ENCODE results near the gene NOTO.

The NOTO gene

GRCh38 chr2:73253400-73253799, 51.0 kb downstream of the NOTO start:
- Histone ChIP-seq H3K4me1 (ENCODE audit: control insufficient read depth, insufficient read depth, low read length) (no peaks in the 10 kb centered on the region), H3K4me3 (ENCODE audit: low read depth, low read length) (no peak overlapping the region), H3K36me3 (ENCODE audit: control insufficient read depth in 2 of 2, insufficient read depth in 1 of 2, low read length in 2 of 2) (peaks cover 36 to 73% of the 10 kb centered on the region in 2 experiments), H3K9me3 (ENCODE audit: control insufficient read depth, insufficient read depth, low read depth, low read length) (no peaks in the 10 kb centered on the region), H3K27ac (ENCODE audit: extremely low read depth, low read depth, low read length) (no peak overlapping the region)
- TF ChIP-seq ZNF629 (tag by site-specific recombination; IDR thresholded peaks at IDR 0.05): peak; percentile 54
- peak; percentile 92 for TF ChIP-seq ATF2 (tag by site-specific recombination; IDR thresholded peaks at IDR 0.05; ENCODE audit: low read depth)
- TF ChIP-seq ZNF777 (tag by site-specific recombination; IDR thresholded peaks at IDR 0.05; ENCODE audit: borderline replicate concordance): no peak
- CTCF ChIA-PET: interaction anchor here (0.6 kb wide), 1 partner anchor 1427 kb away, joined by 3 read pairs; no protein-coding TSS in a partner anchor
- POLR2A ChIA-PET: interaction anchor here (1.0 to 2.0 kb wide), 6 partner anchors 9 to 76 kb away, joined by 3 to 7 read pairs (median 4); partner anchors contain the start of gene PRADC1

GRCh38 chr2:73253901-73254300, 51.5 kb downstream of the NOTO start:
- TF ChIP-seq ZNF19 (tag by site-specific recombination; IDR thresholded peaks at IDR 0.05; ENCODE audit: low read depth) (no peak), ZSCAN18 (tag by site-specific recombination; IDR thresholded peaks at IDR 0.05) (no peak), ZFP37 (tag by site-specific recombination; IDR thresholded peaks at IDR 0.05) (no peak), ZNF513 (tag by site-specific recombination; IDR thresholded peaks at IDR 0.05) (no peak), ZNF266 (tag by site-specific recombination; IDR thresholded peaks at IDR 0.05; ENCODE audit: low read depth) (no peak), ZFP41 (tag by site-specific recombination; IDR thresholded peaks at IDR 0.05; ENCODE audit: borderline replicate concordance) (no peak), ZNF23 (tag by site-specific recombination; IDR thresholded peaks at IDR 0.05; ENCODE audit: borderline replicate concordance) (no peak), ZBTB7A (tag by site-specific recombination; IDR thresholded peaks at IDR 0.05; ENCODE audit: low read depth) (no peak), GLIS1 (tag by site-specific recombination; IDR thresholded peaks at IDR 0.05) (no peak)
- H3K27ac ChIP-seq (ENCODE audit: extremely low read depth, low read depth, low read length): no peak overlapping the region; the same call in 1 of the 2 replicates
- POLR2A ChIA-PET: interaction anchor here (1.1 to 2.0 kb wide), 4 partner anchors 9 to 20 kb away, joined by 3 to 7 read pairs (median 5); partner anchors contain the start of genes CCT7 and PRADC1
- no peaks in the 10 kb centered on the region for H3K9me3 ChIP-seq (ENCODE audit: control insufficient read depth, insufficient read depth, low read depth, low read length)
- H3K36me3 ChIP-seq (ENCODE audit: control insufficient read depth in 2 of 2, insufficient read depth in 1 of 2, low read length in 2 of 2): peaks cover 33 to 73% of the 10 kb centered on the region in 2 experiments
- H3K4me3 ChIP-seq (ENCODE audit: low read depth, low read length): no peak overlapping the region
- CTCF ChIA-PET: interaction anchor here (0.7 kb wide), 1 partner anchor 168 kb away, joined by 5 read pairs; no protein-coding TSS in a partner anchor
- no peaks in the 10 kb centered on the region for H3K4me1 ChIP-seq (ENCODE audit: control insufficient read depth, insufficient read depth, low read length)

GRCh38 chr2:73254343-73255006, 52.1 kb downstream of the NOTO start:
- TF ChIP-seq ZNF24 (tag by site-specific recombination; IDR thresholded peaks at IDR 0.05) (no peak), PBX3 (CRISPR knock-in tag; IDR thresholded peaks at IDR 0.05) (0 out of 2 replicates have a peak, but pooled peaks have one; percentile 23)
- Histone ChIP-seq H3K4me1 (ENCODE audit: control insufficient read depth, insufficient read depth, low read length) (no peaks in the 10 kb centered on the region), H3K4me3 (ENCODE audit: low read depth, low read length) (no peak overlapping the region), H3K9me3 (ENCODE audit: control insufficient read depth, insufficient read depth, low read depth, low read length) (no peaks in the 10 kb centered on the region), H3K36me3 (ENCODE audit: control insufficient read depth in 2 of 2, insufficient read depth in 1 of 2, low read length in 2 of 2) (peaks cover 27 to 73% of the 10 kb centered on the region in 2 experiments), H3K27ac (ENCODE audit: extremely low read depth, low read depth, low read length) (no peak overlapping the region; the same call in 1 of the 2 replicates)
- POLR2A ChIA-PET: interaction anchor here (1.1 to 2.0 kb wide), 4 partner anchors 10 to 21 kb away, joined by 3 to 7 read pairs (median 5); partner anchors contain the start of genes CCT7 and PRADC1
- CTCF ChIA-PET: interaction anchor here (0.7 to 1.6 kb wide), 3 partner anchors 10 to 169 kb away, joined by 3 to 5 read pairs (median 4); no protein-coding TSS in a partner anchor

Data from HEK293 (cell line).